DND-41 (cell line): Measurements from ENCODE around the gene CEP95.

ENCODE experiments used
- EZH2 ChIP-seq: IDR thresholded peaks from 3 replicates; pipeline ENCODE4 v1.6.1; 2012; ENCODE audit warnings: borderline replicate concordance, low read depth, mild to moderate bottlenecking, moderate library complexity, low read length, inconsistent platforms; ENCODE audit not compliant: severe bottlenecking
- TF ChIP-seq, protein P1 (sequence below): IDR thresholded peaks from 2 replicates; pipeline ENCODE4 v1.5.1; 2012; ENCODE audit warnings: borderline replicate concordance, low read length, moderate library complexity, mild to moderate bottlenecking; ENCODE audit not compliant: poor library complexity, severe bottlenecking; ENCODE audit errors: extremely low read depth

DNA sequence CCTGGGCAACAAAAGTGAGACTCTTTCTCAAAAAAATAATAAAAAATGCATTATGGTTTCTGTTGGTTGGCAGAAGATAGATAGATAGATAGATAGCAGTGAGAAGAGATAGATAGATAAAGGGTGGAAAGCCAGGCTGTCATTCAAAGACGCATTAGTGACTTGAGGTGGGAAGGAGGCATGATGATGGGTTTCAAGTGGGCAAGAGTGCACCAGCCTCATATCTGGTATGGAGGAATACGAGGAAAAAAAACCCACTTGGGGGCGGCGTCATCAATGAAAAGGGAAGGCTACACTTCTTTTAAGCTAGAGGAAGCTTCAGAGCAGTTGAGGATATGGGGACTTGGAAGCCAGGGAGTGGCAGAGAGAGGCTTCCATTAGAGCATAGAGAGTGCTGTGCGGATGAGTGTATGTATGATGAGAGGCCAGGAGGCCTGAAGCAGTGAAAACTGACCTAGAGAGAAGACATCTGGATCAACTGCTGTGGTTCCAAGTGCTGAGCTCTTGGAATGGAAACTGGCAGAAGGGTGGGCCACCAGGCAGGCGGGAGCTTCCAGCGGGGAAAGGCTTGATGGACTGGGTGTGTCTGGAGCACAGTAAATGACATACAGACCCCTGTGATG, 31.8 kb downstream of the CEP95 start:
- TF ChIP-seq, protein P1, sequence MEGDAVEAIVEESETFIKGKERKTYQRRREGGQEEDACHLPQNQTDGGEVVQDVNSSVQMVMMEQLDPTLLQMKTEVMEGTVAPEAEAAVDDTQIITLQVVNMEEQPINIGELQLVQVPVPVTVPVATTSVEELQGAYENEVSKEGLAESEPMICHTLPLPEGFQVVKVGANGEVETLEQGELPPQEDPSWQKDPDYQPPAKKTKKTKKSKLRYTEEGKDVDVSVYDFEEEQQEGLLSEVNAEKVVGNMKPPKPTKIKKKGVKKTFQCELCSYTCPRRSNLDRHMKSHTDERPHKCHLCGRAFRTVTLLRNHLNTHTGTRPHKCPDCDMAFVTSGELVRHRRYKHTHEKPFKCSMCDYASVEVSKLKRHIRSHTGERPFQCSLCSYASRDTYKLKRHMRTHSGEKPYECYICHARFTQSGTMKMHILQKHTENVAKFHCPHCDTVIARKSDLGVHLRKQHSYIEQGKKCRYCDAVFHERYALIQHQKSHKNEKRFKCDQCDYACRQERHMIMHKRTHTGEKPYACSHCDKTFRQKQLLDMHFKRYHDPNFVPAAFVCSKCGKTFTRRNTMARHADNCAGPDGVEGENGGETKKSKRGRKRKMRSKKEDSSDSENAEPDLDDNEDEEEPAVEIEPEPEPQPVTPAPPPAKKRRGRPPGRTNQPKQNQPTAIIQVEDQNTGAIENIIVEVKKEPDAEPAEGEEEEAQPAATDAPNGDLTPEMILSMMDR = no peak
- TF ChIP-seq EZH2 = no peak
